A549 (cell line): ENCODE data around the gene IDE.

Experiments
- CEBPB ChIP-seq, 2 experiments: fragments of >200 bp in 1 of 2; sonication (Bioruptor Twin) in 1 of 2; formaldehyde crosslinking in 1 of 2; IDR thresholded peaks; 2 replicates each; pipeline ENCODE4 v1.6.1; 2012 to 2016
- CHD2 ChIP-seq: fragments of 150-350 bp; IDR thresholded peaks from 2 replicates; pipeline ENCODE4 v1.6.1; 2014; ENCODE audit warnings: low read length; ENCODE audit not compliant: partially characterized antibody
- CTCF ChIP-seq: fragments of >200 bp; sonication (Bioruptor Twin); formaldehyde crosslinking; IDR thresholded peaks from 3 replicates; pipeline ENCODE4 v1.5.1; 2016
- FOSL2 ChIP-seq, 2 experiments: fragments of 450-650 bp in 1 of 2; fragments of >200 bp in 1 of 2; sonication (Bioruptor Twin) in 1 of 2; formaldehyde crosslinking; IDR thresholded peaks; 2 replicates each; pipeline versions ENCODE4 v1.5.0 to v1.6.1; 2016 to 2020; ENCODE audit warnings: mild to moderate bottlenecking in 1 of 2, moderate library complexity in 1 of 2
- HOXB5 ChIP-seq: fragments of 250-450 bp; sonication (Bioruptor Pico); IDR thresholded peaks from 2 replicates; pipeline ENCODE4 v1.5.0; 2020; ENCODE audit warnings: mild to moderate bottlenecking, moderate library complexity
- KDM1A ChIP-seq: fragments of 200-600 bp; sonication (generic); IDR thresholded peaks from 2 replicates; pipeline ENCODE4 v1.6.1; 2016; ENCODE audit warnings: low read depth, mild to moderate bottlenecking
- MAFK ChIP-seq: fragments of 450-650 bp; IDR thresholded peaks from 2 replicates; pipeline ENCODE4 v1.6.1; 2014; ENCODE audit not compliant: partially characterized antibody
- MYC ChIP-seq: IDR thresholded peaks from 2 replicates; pipeline ENCODE4 v1.6.1; 2012; ENCODE audit warnings: mild to moderate bottlenecking, inconsistent platforms, low read length, improper control_type of control experiment, borderline replicate concordance
- NR3C1 ChIP-seq: fragments of >200 bp; sonication (Bioruptor Twin); formaldehyde crosslinking; IDR thresholded peaks from 3 replicates; pipeline ENCODE4 v1.6.1; 2017
- POLR2A ChIP-seq: IDR thresholded peaks from 2 replicates; pipeline ENCODE4 v1.6.1; 2012; ENCODE audit warnings: mild to moderate bottlenecking, low read length
- POLR2AphosphoS2 ChIP-seq: conservative IDR thresholded peaks from 2 replicates; pipeline ENCODE4 v1.6.1; 2012; ENCODE audit warnings: low read length, improper control_type of control experiment, inconsistent platforms
- SMC3 ChIP-seq: fragments of >200 bp; sonication (Bioruptor Twin); formaldehyde crosslinking; IDR thresholded peaks from 3 replicates; pipeline ENCODE4 v1.6.1; 2018; ENCODE audit warnings: inconsistent platforms
- TF ChIP-seq, protein P1 (sequence below): fragments of 450-650 bp; IDR thresholded peaks from 2 replicates; pipeline ENCODE4 v1.6.1; 2014; ENCODE audit warnings: antibody characterized with exemption

- TF ChIP-seq SMC3 (no peak), POLR2A (no peak), HOXB5 (CRISPR knock-in tag) (no peak), CTCF (no peak), MAFK (no peak), KDM1A (no peak), NR3C1 (no peak), FOSL2 (IDR thresholded peaks at IDR 0.05) (no peak), FOSL2 (CRISPR knock-in tag; IDR thresholded peaks at IDR 0.05) (no peak), MYC (no peak), POLR2AphosphoS2 (no peak), CHD2 (no peak), CEBPB (IDR thresholded peaks at IDR 0.05) (no peak)
- TF ChIP-seq, protein P1, sequence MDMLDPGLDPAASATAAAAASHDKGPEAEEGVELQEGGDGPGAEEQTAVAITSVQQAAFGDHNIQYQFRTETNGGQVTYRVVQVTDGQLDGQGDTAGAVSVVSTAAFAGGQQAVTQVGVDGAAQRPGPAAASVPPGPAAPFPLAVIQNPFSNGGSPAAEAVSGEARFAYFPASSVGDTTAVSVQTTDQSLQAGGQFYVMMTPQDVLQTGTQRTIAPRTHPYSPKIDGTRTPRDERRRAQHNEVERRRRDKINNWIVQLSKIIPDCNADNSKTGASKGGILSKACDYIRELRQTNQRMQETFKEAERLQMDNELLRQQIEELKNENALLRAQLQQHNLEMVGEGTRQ = no peak
Observed at GRCh38 chr10:92478536-92478935, 95.4 kb downstream of the IDE start.
